GM19238 (cell line): ENCODE results near the gene DBI.
"Not testable (repeated sequence)": the region's sequence is repeated elsewhere in the genome, so short reads cannot be mapped to it uniquely, and the experiment has no call there.

Source experiments
- DNase-seq: peaks from one replicate; pipeline ENCODE4 v3.0.0; 2011; ENCODE audit warnings: low spot score; ENCODE audit not compliant: insufficient read length

Gene DBI

GRCh38 chr2:119402106-119402505 lies 35.3 kb downstream of the DBI start:
- no peak for DNase-seq

DNA sequence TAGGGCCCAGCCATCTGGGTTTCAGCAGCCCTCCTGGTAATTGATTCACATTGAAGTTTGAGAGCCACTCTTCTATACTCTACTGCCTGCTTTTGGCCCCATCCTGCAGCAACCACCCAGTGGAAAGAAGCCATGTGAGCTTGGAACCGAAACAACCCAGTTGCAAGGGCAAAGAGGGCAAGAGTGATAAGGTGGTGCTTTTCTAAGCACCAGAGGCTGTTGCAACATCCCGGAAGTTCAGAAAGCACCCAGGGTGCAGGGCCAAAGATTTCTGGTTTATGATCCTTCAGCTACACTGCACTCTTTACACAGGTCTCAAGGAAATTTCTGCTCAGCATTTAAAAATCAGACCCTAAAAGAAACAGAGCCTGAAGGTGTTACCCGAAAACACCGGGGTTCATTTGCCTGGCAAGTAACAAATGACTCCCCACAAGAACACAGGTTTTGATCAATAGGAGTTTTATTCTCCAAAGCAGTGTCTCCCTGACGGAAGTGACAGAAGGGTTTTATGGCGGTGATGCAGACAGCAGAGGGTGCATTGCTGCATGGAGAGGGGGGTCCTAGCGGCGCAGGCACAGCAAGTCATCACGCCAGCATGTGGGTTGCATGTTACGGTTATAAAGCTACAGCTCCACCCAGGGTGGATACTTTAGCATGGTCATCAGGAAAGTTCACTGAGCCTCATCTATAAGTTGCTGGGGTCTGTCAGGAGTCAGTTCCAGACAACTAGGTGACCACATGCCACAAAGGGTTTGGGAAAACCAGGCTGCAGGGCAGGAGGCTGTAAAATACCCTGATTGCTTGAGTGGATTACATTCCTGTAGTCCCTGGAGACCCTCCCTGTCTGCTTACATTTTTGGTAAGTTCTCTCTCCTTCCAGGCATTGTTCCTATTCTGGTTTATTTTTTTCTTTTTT lies 36.1 kb downstream of the DBI start:
- no peak for DNase-seq

DNA sequence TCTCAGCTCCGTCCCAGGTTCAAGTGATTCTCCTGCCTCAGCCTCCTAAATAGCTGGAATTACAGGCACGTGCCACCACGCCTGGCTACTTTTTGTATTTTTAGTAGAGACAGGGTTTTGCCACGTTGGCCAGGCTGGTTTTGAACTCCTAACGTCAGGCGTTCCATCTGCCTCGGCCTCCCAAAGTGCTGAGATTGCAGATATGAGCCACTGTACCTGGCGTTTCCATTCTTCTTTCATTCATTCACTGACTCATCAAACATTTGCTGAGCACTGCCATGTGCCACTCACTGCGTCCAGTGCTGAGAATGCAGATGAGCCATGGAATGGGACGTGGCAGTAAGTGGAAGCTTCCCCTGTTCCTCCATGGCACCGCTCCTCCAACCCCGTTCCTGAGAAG lies 36.8 kb downstream of the DBI start:
- DNase-seq, result not testable (repeated sequence)

GRCh38 chr2:119405151-119405550 lies 38.4 kb downstream of the DBI start:
- no peak for DNase-seq

GRCh38 chr2:119407430-119408220 lies 40.8 kb downstream of the DBI start:
- no peak for DNase-seq

- no peak for DNase-seq
Measured at GRCh38 chr2:119408221-119408619, 41.4 kb downstream of the DBI start.

- no peak for DNase-seq
Measured at GRCh38 chr2:119409506-119409905, 42.7 kb downstream of the DBI start.

DNA sequence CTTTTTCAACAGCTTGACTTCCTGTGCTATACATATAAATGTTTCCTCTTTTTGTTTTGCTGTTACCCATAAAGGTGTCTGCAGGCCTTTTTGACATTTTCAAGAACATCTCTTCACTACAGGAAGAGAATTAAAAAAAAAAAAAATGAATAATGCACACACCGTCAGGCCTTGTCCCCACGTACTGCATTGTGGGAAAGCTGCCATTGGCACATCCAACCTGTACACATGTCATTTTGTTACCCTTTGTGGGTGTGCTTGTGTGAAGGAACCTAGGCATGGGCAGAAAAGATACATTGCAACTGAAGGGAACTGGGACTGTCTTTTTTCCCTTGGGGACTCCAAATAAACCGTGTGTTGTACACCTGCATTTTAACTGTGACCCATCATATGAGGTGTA lies 48.1 kb downstream of the DBI start:
- no peak for DNase-seq

GRCh38 chr2:119415630-119416029 lies 48.9 kb downstream of the DBI start:
- no peak for DNase-seq

- no peak for DNase-seq
Measured at GRCh38 chr2:119416299-119416923, 49.6 kb downstream of the DBI start.

DNA sequence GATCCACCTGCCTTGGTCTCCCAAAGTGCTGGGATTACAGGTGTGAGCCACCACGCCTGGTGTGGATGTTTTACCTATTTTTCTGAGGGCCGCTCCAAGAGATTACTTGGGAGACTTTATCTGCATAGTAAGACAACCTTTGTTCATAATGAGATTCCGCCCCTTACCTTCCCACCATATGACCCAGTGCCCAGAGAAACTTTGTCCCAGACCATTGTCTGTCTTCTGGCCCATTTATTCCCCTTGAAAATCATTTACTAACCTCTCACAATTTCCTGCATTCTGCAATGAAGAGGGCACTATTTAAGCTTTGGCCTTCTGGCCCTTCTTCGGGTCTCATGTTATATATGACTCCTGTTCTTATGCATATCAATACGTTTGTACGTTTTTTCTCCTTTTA lies 51.1 kb downstream of the DBI start:
- no peak for DNase-seq

DNA sequence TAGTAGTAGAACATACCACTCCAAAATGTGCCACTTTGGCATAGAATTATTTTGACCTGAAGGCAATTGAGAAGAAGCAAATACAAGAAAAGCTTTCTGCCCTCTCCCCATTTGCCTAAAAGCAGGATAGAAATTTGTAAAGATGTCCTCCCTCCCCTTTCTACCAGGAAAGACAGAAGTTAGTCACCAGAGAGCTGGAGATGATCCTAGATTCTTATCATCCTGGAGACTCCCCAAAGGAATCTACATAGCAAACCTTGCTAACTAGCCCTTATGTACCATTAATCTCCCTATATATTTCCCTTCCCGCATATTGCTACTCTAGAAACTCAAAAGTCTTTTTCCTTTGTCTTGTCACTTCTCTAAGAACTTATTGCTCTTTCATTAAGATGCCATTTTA lies 52.3 kb downstream of the DBI start:
- no peak for DNase-seq

DNA sequence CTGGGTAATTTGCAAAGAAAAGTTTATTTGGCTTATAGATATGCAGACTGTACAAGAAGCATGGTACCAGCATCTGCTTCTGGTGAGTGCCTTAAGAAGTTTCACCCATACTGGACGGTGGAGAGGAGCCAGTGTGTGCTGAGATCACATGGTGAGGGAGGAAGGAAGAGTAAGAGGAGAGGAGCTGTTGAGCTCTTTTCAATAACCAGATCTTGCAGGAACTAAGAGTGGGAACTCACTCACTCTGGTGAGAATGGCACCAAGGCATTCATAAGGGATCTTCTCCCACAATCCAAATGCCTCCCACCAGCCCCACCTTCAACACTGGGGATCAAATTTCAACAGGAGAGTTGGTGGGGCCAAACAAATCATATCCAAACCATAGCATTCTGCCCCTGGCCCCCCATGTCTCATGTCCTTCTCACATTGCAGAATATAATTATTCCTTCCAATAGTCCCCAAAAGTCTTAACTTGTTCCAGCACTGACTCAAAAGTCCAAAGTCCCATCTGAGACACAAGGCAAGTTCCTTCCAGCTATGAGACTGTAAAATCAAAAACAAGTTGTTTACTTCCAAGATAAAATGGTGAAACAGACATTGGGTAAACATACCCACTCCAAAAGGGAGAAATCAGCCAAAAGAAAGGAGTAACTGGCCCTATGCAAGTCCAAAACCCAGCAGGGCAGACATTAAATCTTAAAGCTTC lies 53.2 kb downstream of the DBI start:
- no peak for DNase-seq

- DNase-seq, result no peak
Measured at GRCh38 chr2:119421304-119421703, 54.5 kb downstream of the DBI start.

DNA sequence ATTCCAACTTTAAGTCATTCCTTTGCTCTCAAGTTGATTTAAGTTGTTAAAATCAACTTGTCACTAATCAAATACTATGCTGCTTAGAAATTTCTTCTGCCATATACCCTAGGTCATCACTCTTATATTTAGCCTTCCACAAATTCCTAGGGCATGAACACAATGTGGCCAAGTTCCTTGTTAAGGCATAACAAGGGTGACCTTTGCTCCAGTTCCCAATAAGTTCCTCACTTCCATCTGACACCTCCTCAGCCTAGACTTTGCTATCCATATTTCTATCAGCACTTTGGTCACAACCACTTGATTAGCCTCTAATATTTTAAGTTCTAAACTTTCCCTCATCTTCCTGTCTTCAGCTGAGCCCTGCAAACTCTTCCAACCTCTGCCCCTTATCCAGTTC lies 55.0 kb downstream of the DBI start:
- no peak for DNase-seq
